CD4-positive, alpha-beta T cell treated with Interleukin-2 at 100 ng/mL for 4 hours (primary cell): ENCODE measurements around the gene PTPRO.

Experiments used
- DNase-seq: peaks from one replicate; pipeline ENCODE4 v3.0.0-alpha.2; 2020; ENCODE audit warnings: low spot score

The PTPRO gene

DNA sequence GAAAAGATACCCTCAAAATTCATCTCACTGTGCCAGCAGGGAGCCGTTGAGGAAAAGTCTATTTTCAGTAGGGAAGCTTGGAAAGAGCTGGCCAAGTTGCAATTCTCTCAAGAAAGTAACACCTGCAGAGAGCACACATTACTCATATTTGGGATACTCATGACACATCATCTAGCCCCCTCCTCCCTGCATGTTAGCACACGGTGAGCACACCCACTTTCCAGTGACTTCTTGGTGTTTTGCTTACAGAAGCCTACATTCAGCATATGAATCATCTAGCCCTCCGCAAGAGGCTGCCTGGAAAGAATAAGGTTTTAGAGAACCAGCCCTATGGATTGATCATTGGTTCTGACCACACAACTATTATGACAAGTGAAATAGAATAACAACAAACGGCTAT is 124.5 kb downstream of the PTPRO start:
- DNase-seq, result no peak

DNA sequence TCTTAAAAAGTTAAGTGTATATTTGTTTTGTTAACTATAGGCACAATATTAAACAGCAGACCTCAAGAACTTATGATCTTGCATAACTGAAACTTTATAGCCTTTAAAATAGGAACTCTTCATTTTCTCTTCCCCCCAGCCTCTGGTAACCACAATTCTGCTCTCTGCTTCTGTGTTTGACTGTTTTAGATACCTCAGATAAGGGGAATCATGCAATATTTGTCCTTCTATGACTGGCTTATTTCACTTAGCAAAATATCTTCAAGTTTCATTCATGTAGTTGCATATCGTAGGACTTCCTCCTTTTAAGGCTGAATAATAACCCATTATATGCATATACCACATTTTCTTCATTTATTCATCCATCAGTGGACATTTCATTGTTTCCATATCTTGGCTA is 131.3 kb downstream of the PTPRO start:
- no peak for DNase-seq

DNA sequence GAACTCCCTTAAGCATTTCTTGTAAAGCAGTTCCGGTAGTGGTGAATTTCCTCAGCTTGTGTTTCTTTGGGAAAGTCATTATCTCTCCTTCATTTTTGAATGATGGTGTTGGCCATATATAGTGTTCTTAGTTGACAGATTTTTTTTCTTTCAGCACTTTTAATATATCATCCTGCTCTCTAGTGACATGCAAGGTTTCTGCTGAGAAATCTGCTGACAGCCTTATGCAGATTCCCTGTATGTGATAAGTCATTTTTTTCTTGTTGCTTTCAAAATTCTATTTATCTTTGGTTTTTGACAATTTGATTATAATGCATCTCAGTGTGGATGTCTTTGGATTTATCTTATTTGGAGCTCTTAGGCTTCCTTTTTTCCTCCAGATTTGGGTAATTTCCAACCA is 135.7 kb downstream of the PTPRO start:
- DNase-seq, result no peak

DNA sequence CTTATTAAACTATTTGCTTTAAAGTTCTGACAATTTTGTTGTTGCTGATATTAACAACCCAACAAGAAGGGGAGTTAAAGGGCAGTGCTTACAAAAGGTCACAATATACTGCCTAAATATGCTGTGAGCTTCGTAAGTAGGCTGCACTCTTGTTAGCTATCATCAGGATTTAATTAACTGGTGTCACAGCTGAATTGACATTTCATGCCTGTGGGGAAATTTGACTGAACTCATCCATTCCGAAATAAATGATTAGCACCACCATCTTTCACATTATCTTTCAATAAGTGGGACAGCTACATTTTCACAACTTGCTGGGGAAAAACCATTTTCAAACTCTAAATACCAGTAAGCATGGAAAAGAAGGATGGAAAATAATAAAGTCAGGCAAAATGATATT is 146.6 kb downstream of the PTPRO start:
- DNase-seq, result no peak

DNA sequence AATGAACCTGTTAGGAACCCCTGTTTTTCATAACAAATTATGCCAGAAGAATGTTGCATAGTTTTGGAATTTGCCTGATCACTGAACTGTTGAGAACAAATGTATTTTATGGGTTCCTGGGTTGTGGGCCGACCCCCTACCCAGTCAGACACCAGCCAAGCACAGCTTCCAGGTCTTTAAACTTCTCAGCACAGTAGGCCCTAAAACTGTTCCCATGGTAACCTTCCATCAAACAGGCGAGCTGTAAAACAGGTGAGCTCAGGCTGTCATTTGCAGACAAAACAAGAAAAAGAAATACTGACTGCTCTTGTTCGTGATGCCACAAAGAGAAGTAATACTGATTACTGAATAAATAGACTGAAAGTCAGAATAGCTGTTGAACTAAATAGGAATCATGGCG is 147.0 kb downstream of the PTPRO start:
- no peak for DNase-seq

DNA sequence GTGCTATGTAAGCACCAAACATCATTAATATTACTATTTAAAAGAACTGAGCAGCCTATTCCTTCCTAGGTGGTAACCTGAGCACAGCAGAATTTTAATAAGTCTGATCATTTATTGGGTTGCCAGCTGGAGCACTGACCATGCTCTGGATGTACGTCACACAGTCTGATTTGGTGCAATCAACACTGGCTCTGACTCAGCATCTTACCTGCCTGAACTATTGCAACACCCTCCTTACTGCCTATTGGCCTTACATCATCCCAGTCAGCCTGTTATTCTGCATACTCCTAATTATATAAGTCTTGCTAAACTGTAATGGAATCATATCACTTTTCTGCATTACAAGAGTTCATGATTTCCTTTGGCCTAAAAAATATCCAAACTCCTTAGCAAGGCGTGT is 149.7 kb downstream of the PTPRO start:
- no peak for DNase-seq

DNA sequence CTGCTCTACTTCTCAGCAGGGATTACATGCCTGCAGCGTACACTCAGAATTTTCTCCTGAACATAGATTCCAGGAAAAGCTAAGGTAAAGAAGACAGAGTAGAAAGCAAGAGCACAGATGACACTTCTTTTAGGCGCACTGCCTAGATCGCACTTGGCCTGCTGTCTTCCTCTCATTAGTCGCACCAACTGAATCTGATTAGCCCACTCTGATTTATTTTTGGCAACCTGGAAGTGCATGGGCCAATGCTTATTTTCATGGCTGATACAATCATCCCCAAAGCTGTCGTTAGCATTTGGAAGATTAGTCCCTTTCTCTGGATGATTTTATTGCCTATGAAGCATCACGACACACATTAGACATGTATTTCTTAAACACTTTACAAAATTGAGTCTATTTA is 152.5 kb downstream of the PTPRO start:
- no peak for DNase-seq

DNA sequence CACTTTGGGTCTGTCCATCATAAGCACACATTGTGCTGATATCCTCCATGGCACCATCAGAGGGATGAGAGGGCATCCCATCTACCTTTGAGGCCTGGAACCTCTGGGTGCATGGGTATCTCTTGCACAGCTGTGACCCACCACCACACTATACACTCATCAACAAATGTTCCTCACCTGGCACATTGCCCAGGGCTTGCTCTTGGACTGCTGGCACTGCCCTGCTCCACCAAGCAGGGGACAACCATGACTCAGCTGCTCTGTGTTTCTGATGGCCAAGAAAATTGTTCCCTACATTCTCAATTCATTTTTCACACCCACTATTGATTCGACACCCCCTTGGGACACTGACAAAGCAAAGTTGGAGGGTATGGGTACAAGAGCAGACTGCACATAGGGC is 155.5 kb downstream of the PTPRO start:
- no peak for DNase-seq

DNA sequence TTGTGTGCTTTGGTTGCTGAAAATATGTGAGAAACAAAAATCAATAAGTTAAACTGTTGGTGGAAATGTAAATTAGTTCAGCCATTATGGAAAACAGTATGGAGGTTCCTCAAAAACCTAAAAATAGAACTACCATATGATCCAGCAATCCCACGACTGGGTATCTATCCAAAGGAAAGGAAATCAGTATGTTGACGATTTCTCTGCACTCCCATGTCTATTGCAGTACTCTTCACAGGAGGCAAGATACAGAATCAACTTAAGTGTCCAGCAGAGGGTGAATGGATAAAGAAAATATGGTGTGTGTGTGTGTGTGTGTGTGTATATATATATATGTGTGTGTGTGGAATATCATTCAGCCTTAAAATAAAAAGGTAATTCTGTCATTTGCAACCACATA is 159.5 kb downstream of the PTPRO start:
- DNase-seq, result no peak

DNA sequence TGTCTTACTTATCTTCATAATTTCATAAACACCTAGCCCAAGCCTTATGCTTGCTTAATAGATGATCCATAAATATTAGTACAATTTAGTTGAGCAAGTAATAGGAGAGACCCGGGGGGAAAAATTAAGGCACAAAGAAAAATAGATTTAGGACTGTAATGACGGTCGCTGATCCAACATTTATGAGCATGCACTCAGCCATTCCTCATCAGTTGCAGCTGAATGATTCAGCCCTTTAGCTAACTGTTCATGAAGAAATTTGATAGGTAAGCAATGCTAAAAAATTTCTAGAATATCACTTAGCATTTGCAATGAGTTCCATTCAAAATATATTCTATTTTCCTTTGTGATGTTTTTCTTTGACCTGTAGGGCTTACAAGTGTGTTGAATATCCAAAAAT is 163.2 kb downstream of the PTPRO start:
- DNase-seq, result no peak

DNA sequence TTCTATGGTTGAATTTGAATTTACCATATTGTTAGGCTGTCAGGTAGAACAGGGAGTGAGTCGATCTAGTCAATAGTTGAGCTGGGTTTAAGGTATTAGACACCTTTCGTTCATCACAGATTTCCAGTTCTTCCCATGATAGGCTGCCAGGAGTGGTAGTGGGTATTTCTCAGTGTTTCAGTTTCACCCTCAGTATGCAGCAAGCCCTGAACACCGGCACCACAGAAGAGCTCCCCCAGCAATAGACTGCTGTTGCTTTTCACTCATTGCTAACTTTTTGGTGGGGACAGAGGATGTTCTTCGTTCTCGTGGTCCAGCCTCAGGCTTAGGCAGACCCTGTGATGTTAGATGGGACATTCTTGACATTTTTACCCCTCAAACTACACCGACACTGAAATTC is 164.6 kb downstream of the PTPRO start:
- DNase-seq, result no peak

DNA sequence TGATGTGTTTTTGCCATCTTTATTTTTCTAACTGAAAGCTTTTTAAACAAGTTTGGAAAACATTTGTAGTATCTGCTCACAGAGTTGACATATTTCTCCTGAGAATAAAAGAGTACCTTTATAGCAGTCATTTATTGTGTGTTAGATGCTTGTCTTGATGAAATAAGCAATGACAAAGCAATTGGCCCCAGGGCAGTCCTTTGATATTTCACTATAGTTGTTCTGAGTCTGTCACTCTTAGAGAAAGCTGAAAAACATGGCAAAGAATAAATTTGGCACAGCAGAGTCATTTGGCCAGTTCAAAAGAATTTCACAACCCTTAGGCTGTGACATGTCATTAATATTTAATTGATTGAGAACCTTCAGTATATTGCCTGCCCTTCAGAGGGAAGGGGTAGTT is 166.2 kb downstream of the PTPRO start:
- no peak for DNase-seq

DNA sequence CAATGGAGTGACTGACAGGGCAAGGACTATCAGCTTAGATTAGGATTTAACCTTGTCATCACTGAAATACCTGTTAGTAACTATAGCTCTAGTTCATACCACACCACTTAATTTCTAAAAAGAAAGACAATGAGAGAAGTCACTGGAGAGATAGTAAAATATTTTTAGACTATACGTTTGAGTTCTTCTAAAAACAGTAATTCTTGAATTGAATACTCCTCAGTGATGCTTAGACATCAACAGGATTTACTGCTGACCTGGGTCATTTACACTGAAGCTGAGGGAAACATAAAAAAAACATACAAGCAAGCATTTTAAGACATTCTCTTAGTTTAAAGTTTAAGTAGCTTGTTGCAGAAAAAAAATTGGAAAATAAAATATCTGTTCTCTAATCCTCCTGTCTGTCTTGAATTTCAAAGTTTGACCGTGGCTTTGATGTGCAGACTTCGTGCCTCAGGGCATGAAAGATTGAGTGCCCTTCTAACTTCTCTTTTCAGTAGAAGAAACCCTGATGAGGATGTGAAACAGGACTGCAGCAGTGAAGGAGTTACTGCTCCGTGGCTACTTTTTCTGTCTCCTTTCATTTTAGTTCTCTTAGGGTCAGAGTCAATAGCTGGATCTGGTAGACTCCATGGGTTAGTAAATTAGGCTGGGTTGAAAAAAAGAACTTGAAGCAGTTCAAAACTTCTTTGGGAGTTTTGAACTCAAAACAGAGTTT is 172.2 kb downstream of the PTPRO start:
- no peak for DNase-seq

DNA sequence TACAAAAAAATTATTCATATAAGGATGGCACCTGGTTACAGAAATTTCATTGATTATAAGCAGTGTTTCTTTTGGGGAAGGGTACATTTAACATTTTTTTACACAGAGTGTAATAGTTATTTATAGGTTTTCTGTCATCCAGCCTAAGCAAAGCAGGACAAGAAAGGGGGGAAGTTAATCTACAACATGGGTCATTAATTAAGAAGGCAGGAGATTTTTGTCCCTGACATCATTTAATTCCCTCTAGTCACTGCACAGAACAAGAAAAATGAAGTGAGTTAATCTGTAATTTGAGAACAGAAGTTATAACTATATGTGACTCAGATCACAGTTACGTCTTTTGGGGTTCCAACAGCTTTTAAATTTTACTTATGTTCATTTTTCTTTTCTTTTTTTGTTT is 173.4 kb downstream of the PTPRO start:
- DNase-seq, result no peak

DNA sequence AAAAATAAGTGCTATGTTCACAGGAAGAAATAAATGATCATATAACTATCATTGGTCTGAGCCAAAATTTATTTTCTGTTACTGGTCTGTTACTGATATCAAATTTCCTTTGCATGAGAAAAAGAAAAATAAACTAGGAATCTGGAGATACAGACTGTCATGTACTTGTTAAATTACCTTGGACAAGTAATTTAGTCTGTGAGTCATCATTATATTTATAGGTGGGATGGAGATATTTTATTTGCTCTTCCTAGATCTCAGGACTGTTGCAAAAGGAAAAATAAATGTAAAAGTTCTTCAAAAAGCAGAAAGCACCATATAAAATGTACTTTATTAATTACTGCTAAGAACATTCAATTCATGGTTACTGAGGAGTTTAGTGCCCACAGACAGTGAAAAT is 174.4 kb downstream of the PTPRO start:
- no peak for DNase-seq

DNA sequence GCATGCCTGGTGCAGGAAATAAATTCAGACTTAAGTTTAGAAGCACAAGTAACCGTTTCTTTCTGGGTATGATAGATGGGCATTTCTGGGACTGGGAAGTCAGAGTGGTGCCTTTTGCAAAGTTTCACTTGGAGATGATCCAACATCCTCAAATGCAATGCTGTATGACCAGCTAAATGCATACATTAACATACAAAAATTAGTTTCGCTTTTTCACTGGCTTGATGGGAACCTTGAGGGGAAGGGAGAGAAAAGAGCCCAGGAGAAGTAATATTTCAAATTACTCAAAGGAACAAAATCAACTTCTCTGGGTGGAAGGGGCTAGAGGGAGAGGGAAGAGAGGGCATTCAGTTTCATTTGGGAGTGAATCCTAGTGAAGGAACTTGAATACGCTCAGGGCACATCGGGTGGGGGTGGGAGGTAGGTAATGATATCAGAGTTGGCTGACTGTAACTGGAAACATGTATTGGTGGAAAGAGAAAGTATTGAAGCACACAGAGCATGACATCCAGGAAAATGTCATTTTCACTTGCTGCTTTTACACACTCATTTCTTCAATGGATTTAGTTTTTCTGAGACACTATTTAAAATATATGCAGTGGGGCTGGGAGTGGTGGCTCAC is 175.5 kb downstream of the PTPRO start:
- DNase-seq, result no peak

DNA sequence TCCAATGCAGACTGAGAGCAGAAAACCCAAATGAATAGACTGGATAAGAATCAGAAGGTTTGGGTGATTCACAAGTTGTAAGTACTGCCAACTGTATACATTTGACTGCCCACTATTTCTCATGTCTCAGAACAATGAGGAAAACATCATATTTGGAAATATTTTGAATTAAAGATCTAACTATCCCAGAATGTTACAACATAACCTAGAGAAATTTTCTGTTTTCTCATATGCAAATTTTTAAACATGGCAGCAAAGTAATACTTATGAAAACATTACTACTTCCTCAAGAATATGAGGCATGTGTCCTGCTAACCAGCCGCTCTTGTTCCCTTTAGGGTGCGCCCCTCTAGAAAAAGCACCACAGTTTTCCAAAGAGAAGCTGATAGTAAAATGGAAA is 179.9 kb downstream of the PTPRO start:
- no peak for DNase-seq

DNA sequence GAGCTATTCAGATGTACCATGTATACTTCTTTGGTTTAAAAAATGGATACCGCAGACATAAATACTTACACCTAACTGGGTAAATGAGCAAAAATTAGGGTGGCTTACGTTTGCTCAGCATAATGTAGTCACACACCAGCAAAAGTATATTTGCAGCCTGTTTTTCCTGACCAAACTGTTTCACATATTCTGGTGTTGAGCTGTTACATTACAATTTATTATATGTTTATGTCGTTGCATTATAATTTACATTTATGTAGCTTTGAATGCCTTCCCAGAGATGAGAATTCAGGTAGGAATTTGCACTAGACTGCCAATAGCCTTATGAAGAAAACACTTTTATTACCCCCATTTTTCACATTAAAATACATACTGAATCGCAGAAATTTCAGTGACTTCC is 183.3 kb downstream of the PTPRO start:
- DNase-seq, result no peak

DNA sequence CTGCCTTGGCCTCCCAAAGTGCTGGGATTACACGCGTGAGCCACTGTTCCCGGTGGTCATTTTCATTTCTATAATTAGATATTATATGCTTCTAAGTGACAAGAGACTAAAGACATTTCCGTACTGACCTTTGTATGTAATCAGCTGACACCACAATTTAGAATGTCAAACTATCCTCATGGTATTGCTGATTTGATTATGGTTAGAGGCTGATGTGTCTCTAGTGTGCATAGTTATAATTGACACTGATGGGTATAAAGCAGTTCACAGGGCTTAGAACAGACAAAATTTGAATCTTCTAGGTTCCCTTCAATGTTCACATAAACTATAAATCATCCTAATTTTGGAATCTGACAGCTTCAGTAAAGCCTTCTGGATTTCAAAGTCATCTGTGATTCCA is 192.7 kb downstream of the PTPRO start:
- DNase-seq, result no peak

DNA sequence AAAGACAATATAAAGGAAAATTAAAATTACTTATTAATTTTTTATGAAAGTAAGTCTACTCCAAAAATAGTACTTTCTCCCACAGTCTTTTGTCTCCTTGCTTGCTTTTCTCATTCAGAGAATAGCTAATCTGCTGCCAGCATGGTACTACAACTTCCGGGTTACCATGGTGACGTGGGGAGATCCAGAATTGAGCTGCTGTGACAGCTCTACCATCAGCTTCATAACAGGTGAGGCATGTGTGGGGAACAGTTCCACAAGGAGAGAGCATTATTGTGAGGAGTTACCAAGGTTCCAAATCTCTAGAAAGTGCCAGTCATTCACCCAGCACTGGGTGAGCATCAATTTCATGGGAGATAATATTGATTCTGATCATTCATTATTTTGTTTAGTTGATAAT is 197.8 kb downstream of the PTPRO start:
- DNase-seq, result no peak

DNA sequence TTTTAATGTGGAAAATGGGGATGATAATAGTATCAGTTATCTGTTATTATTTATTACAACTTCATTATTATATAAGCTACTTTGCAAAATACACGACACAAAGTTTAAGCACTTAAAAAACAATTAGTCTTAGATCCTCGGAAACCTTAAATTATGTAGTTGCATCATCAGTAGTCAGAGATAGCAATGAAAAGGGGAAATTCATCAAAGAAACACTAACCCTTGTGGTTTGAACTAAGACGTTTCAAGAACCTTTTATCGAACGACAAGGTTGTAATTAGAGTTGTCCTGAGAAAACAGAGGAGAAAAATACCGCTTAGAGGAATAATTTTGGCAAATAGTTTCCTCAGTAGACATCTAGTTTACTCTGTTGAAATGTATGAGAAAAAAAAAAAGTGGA is 198.5 kb downstream of the PTPRO start:
- DNase-seq, result no peak

DNA sequence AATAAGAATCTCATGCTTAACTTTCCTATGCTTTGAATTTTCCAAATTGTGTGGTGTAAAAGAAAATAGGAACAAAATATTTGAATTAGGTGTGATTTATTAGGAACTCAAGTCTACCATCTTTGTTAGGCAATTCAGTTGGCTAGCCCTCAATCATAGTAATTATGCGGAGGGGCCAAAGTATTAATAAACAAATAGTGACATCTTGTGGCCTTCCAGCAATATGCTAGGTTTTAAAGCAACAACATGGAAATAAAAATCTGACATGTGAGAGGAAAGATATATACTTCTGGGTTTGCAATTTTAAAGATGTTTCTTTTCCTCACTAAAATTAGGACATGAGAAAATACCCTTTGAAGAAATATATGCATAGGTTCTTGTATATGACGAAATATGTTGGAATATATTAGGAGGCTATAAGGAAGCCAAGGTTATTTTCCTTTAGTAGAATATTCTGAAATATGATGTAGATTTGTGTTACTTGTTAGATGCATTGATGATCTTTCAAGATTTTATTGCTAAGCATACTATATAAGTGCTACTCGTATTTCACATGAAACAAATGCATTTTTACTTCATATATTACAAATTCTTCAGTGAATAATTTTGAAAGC is 200.4 kb downstream of the PTPRO start:
- DNase-seq, result peak; percentile 19

DNA sequence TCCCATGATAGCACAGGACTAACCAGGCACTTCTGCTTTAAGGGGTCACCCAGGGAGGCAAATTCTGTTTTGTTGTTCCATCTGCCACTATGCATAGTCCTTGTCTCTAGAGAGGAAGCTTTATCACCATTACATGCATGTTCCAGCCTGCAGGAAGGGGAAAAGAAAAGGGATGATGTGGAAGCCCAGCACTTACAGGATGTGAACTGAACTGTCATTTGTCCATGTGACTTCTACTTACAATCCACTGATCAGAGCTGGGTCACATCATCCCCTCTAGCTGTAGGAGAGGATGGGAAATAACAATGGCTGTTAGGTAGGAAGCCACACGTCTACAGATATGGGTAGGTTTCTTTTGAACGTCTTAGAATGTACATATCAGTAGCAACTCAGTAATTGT is 203.1 kb downstream of the PTPRO start:
- no peak for DNase-seq

DNA sequence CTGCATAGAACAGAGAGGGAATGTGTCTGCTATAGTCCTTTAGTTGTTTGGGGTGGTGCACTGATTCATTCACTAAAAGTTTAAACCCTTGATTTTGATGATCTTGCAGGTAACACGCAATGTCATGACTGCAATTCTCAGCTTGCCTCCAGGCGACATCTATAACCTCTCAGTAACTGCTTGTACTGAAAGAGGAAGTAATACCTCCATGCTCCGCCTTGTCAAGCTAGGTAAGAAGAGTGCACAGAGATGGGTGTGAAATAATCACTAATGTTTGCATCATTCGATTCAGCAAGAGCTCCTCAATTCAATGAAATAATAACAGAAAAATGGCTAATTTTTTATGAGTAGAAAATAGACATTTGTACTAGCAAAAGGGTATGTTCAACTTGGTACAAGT is 203.7 kb downstream of the PTPRO start:
- DNase-seq, result no peak
